GM21367 (cell line): ENCODE results near the gene CPNE7.
"Not testable (repeated sequence)": the region's sequence is repeated elsewhere in the genome, so short reads cannot be mapped to it uniquely, and the experiment has no call there.

ENCODE experiments used
- ATAC-seq: cut with Tn5 transposase; IDR thresholded peaks from one replicate; pipeline ENCODE4 v1.9.1; 2021; ENCODE audit not compliant: unreplicated experiment

Gene CPNE7

GRCh38 chr16:89565256-89565505 lies 10.4 kb upstream of the CPNE7 start:
- no peak for ATAC-seq

- ATAC-seq: no peak
Observed at GRCh38 chr16:89565506-89566372, 9.8 kb upstream of the CPNE7 start.

GRCh38 chr16:89567656-89568594 lies 7.6 kb upstream of the CPNE7 start:
- no peak for ATAC-seq

GRCh38 chr16:89569506-89570341 lies 5.8 kb upstream of the CPNE7 start:
- ATAC-seq: no peak

GRCh38 chr16:89570342-89570923 lies 5.1 kb upstream of the CPNE7 start:
- ATAC-seq: no peak

GRCh38 chr16:89570983-89571598 lies 4.5 kb upstream of the CPNE7 start:
- ATAC-seq: not testable (repeated sequence)

GRCh38 chr16:89571636-89572035 lies 3.9 kb upstream of the CPNE7 start:
- ATAC-seq: no peak

GRCh38 chr16:89572073-89572484 lies 3.5 kb upstream of the CPNE7 start:
- ATAC-seq: no peak

GRCh38 chr16:89572485-89573205 lies 2.9 kb upstream of the CPNE7 start:
- no peak for ATAC-seq

- ATAC-seq: no peak
Observed at GRCh38 chr16:89573826-89574680, 1.5 kb upstream of the CPNE7 start.

GRCh38 chr16:89574681-89575246 lies 794 bp upstream of the CPNE7 start:
- ATAC-seq: no peak

GRCh38 chr16:89576153-89577054 lies 846 bp downstream of the CPNE7 start:
- ATAC-seq: no peak

- no peak for ATAC-seq
Observed at GRCh38 chr16:89577055-89577759, 1.6 kb downstream of the CPNE7 start.

GRCh38 chr16:89579351-89579750 lies 3.8 kb downstream of the CPNE7 start:
- ATAC-seq: no peak

- ATAC-seq: no peak
Observed at GRCh38 chr16:89581045-89581695, 5.6 kb downstream of the CPNE7 start.

GRCh38 chr16:89581861-89582563 lies 6.5 kb downstream of the CPNE7 start:
- ATAC-seq: no peak
